Tibial nerve (tissue), 3 donors: Measurements from ENCODE around the gene PCDH12.

ENCODE experiments used
- CTCF ChIP-seq, 5 experiments: fragments of 200-600 bp in 3 of 5; fragments of 450-650 bp in 2 of 5; sonication (generic) in 3 of 5; IDR thresholded peaks; one replicate each; pipeline ENCODE4 v1.5.1; 2016 to 2019; ENCODE audit warnings: antibody characterized with exemption in 5 of 5, mild to moderate bottlenecking in 3 of 5, moderate library complexity in 2 of 5
- POLR2A ChIP-seq, 2 donors: fragments of 450-650 bp; IDR thresholded peaks; one replicate each; pipeline ENCODE4 v1.6.1; 2017; ENCODE audit warnings: antibody characterized with exemption in 2 of 2, mild to moderate bottlenecking in 2 of 2, moderate library complexity in 2 of 2

GRCh38 chr5:142007237-142007544 is 49.2 kb upstream of the PCDH12 start:
- no peak for TF ChIP-seq CTCF (IDR thresholded peaks at IDR 0.05)
- TF ChIP-seq POLR2A (IDR thresholded peaks at IDR 0.05), result no peak
